Psoas muscle (tissue), 8 donors: Measurements from ENCODE around the gene MEIS2. TPM values are rescaled to one million over a fixed set of nuclear protein-coding genes. Genes with fewer than 3 reads are reported as not detected.

Source experiments
- ATAC-seq, 4 donors: fragments of 200-7000 bp; cut with Tn5 transposase; one replicate each; pipeline ENCODE4 v1.9.1; 2020; ENCODE audit warnings: moderate library complexity in 3 of 4, mild to moderate bottlenecking in 2 of 4
- DNase-seq, 2 donors: peaks; one replicate each; pipeline ENCODE4 v3.0.0-alpha.2; 2020
- H3K27ac ChIP-seq: fragments of 200-600 bp; one replicate; pipeline ENCODE4 v1.8.0; 2022
- H3K27me3 ChIP-seq, 3 donors: fragments of 200-600 bp in 1 of 3; one replicate each; pipeline versions ENCODE4 v1.6.1 to v1.8.0; 2013 to 2022; ENCODE audit warnings: low read length in 2 of 3, mild to moderate bottlenecking in 2 of 3, moderate library complexity in 1 of 3; ENCODE audit not compliant: insufficient read depth in 3 of 3
- H3K36me3 ChIP-seq, 2 donors: fragments of 200-600 bp in 1 of 2; one replicate each; pipeline versions ENCODE4 v1.6.1 to v1.8.0; 2013 to 2022; ENCODE audit warnings: low read depth in 1 of 2, mild to moderate bottlenecking in 1 of 2, moderate library complexity in 1 of 2; ENCODE audit not compliant: insufficient read depth in 1 of 2
- H3K4me1 ChIP-seq: fragments of 200-600 bp; one replicate; pipeline ENCODE4 v1.8.0; 2022
- H3K4me3 ChIP-seq: fragments of 200-600 bp; one replicate; pipeline ENCODE4 v1.8.0; 2022; ENCODE audit warnings: mild to moderate bottlenecking
- H3K9me3 ChIP-seq: fragments of 200-600 bp; one replicate; pipeline ENCODE4 v1.8.0; 2022
- WGBS, 3 donors: extraction: QIAGEN DNeasy Blood & Tissue Kit; methylation state at CpG; one replicate each; pipeline versions ENCODE4 v1.1.6 to v1.1.7; 2013; 5-methylcytosine and 5-hydroxymethylcytosine counted together
- intact Hi-C, 2 donors: fragments of 100-400 bp; cut with DNase I; formaldehyde crosslinking; loops; one replicate each; pipeline versions ENCODE4 v1.11.0 to v1.14.2; 2022
- polyA plus RNA-seq, 3 donors: library from polyadenylated mRNA; stranded (reverse); fragments of 200-250 nt; gene quantifications; one replicate each; pipeline ENCODE4 v1.2.3, GENCODE V29; 2013
- total RNA-seq, 4 donors: library from RNA; stranded (reverse); fragmentation: NEBNext Ultra II Directional in 2 of 4; extraction: Animal tissue kit (Norgen Biotek cat#: 25700) in 2 of 4; gene quantifications; one replicate each; pipeline versions ENCODE4 v1.2.1 to v1.2.4, GENCODE V29; 2021 to 2023
- TF ChIP-seq, protein P1 (sequence below): fragments of 200-600 bp; IDR thresholded peaks from one replicate; pipeline ENCODE4 v1.8.0; 2022; ENCODE audit warnings: antibody characterized with exemption
- donor health status: healthy with polysubstance abuse.
- donor health status: DM: no; HTN: no; CAD: no; lungs with moderate emphysema.
- donor health status: Bipolar disorder and iron deficiency.
- donor health status: healthy.
- donor health status: DM: yes; HTN: yes; CAD: no.
- donor health status: DM: no; HTN: no; CAD: no.
- donor health status: DM: no; HTN: no; CAD: no.
- donor health status: DM: yes; HTN: yes; CAD: no.

Gene MEIS2
- total and polyA plus RNA-seq, 7 donors, result 0.42 to 24.3 (median 1.9) TPM

DNA sequence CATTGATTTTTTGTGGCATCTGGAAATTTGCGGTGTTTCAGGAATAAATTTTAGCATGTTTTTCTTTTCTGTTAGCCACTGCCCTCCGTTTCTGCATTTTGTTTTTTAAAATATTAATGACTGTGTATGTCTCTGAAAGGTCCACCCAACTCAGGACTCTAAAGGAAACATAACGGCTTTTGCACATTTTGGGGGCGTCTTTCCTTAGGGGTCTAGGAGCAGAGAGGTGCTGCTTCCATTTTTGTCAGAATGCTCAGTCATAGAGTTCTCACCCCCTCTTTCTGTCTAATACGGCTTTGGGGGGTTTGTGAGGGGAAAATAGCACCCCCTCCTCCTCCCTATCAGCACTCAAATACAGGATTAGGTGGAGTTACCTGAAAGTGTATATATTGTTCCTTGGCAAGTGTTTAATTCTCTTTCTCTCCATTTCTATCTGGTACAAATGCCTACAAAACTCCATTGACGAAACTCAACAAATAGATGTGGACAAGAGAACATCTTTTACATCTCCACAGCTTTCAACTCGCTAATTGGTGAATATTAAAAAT lies 219.4 kb downstream of the MEIS2 start:
- ATAC-seq (no peak), DNase-seq (no peak)
- Histone ChIP-seq H3K9me3 (no peaks in the 10 kb centered on the region), H3K36me3 (no peaks in the 10 kb centered on the region), H3K27me3 (peaks cover 13 to 88% (median 32%) of the 10 kb centered on the region in 3 donors), H3K27ac (no peak overlapping the region), H3K4me1 (peaks cover 15% of the 10 kb centered on the region), H3K4me3 (no peak overlapping the region)
- intact Hi-C loops, result loop anchor here (5.0 to 10.0 kb wide), 4 partner anchors 224 to 376 kb away; partner anchors contain the start of gene MEIS2 (in 1 of the 2)
- TF ChIP-seq, protein P1, sequence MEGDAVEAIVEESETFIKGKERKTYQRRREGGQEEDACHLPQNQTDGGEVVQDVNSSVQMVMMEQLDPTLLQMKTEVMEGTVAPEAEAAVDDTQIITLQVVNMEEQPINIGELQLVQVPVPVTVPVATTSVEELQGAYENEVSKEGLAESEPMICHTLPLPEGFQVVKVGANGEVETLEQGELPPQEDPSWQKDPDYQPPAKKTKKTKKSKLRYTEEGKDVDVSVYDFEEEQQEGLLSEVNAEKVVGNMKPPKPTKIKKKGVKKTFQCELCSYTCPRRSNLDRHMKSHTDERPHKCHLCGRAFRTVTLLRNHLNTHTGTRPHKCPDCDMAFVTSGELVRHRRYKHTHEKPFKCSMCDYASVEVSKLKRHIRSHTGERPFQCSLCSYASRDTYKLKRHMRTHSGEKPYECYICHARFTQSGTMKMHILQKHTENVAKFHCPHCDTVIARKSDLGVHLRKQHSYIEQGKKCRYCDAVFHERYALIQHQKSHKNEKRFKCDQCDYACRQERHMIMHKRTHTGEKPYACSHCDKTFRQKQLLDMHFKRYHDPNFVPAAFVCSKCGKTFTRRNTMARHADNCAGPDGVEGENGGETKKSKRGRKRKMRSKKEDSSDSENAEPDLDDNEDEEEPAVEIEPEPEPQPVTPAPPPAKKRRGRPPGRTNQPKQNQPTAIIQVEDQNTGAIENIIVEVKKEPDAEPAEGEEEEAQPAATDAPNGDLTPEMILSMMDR, result no peak
- 19 to 26% (median 23%) methylated on average over 7 of the region's 7 CpGs for WGBS, 3 donors

- no peak overlapping the region for H3K27ac ChIP-seq
- peaks cover 13 to 82% (median 31%) of the 10 kb centered on the region in 3 donors for H3K27me3 ChIP-seq
- H3K36me3 ChIP-seq, result no peaks in the 10 kb centered on the region
- ATAC-seq (peak in 1 of 4 donors; percentile 25), DNase-seq (peak in 1 of 2 donors; percentile 42)
- H3K9me3 ChIP-seq, result no peaks in the 10 kb centered on the region
- H3K4me3 ChIP-seq, result peak overlapping the region; percentile 43
- TF ChIP-seq, protein P1, result no peak
- intact Hi-C loops, result loop anchor here (5.0 to 10.0 kb wide), 4 partner anchors 224 to 376 kb away; partner anchors contain the start of gene MEIS2 (in 1 of the 2)
- 4 to 5% (median 4%) methylated on average over 48 to 52 of the region's 52 CpGs for WGBS, 3 donors
- H3K4me1 ChIP-seq, result peaks cover 15% of the 10 kb centered on the region
These were observed 220.0 kb downstream of the MEIS2 start for GRCh38 chr15:36880224-36880912.

GRCh38 chr15:36879568-36880222 lies 220.7 kb downstream of the MEIS2 start:
- no peak overlapping the region for H3K27ac ChIP-seq
- ATAC-seq (no peak), DNase-seq (no peak)
- intact Hi-C loops, result loop anchor here (5.0 to 10.0 kb wide), 4 partner anchors 225 to 375 kb away; partner anchors contain the start of gene MEIS2 (in 1 of the 2)
- WGBS, 3 donors, result 14 to 16% (median 14%) methylated on average over 25 of the region's 25 CpGs
- H3K36me3 ChIP-seq, result no peaks in the 10 kb centered on the region
- H3K9me3 ChIP-seq, result no peaks in the 10 kb centered on the region
- H3K4me1 ChIP-seq, result peaks cover 15% of the 10 kb centered on the region
- peaks cover 13 to 75% (median 30%) of the 10 kb centered on the region in 3 donors for H3K27me3 ChIP-seq
- TF ChIP-seq, protein P1, result no peak
- peak overlapping the region; percentile 43 for H3K4me3 ChIP-seq

DNA sequence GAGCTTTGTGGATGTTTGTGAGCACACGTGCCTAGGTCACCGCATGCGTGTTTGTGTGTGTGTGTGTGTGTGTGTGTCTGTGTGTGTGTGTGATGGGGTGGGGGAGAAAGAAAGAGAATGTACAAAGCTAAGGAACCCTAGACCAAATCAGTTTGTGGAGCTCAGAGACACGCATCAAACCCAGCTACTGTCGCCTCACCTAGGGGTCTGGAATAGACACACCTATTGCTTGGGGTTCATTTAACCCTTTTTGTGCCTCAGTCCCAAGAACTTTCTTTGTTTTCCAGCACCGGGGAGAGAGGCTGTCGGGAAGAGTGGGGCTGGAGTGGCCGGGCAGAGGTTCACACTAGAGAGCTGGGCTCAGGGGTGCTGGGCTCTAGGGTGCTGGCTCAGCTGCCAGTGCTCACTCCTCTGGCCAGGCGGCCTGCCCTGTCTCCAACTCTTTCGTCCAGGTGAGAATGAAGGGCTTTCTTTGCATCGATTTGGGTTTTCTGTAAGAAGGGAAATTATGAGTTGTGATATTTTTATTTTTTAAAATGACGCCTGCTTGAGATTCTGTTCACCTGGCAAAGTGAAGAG lies 221.6 kb downstream of the MEIS2 start:
- intact Hi-C loops, result loop anchor here in 1 of 2 donors (1.0 kb wide), 1 partner anchor 13 kb away; no protein-coding TSS in a partner anchor
- Histone ChIP-seq H3K36me3 (no peaks in the 10 kb centered on the region), H3K27ac (no peak overlapping the region), H3K4me3 (no peak overlapping the region), H3K4me1 (peaks cover 15% of the 10 kb centered on the region), H3K9me3 (no peaks in the 10 kb centered on the region), H3K27me3 (peaks cover 9 to 66% (median 30%) of the 10 kb centered on the region in 3 donors)
- 26 to 33% (median 33%) methylated on average over 12 of the region's 12 CpGs for WGBS, 3 donors
- ATAC-seq (no peak), DNase-seq (peak in 1 of 2 donors; percentile 36)
- TF ChIP-seq, protein P1, result no peak
